ENCODE results near the gene PRKG1.

PRKG1 gene

GRCh38 chr10:52121688-52122087, 1047.4 kb downstream of the PRKG1 start:
- no peak overlapping the region for H3K4me3 ChIP-seq (ENCODE audit: low read length)
- no peak overlapping the region for H3K9ac ChIP-seq (ENCODE audit: low read depth, low read length)
- H3K9me3 ChIP-seq (replicated peaks; ENCODE audit: low read length): no peaks in the 10 kb centered on the region
- H3K4me1 ChIP-seq (ENCODE audit: control insufficient read depth, insufficient read depth, low read length): no peaks in the 10 kb centered on the region
- H3K4me2 ChIP-seq (ENCODE audit: low read length): no peak overlapping the region
- no peaks in the 10 kb centered on the region for H3K36me3 ChIP-seq (ENCODE audit: insufficient read depth, low read length)
- no peaks in the 10 kb centered on the region for H3K27me3 ChIP-seq (ENCODE audit: control insufficient read depth, insufficient read depth, low read length)

GRCh38 chr10:52128056-52128683, 1053.9 kb downstream of the PRKG1 start:
- no peaks in the 10 kb centered on the region for H3K9me3 ChIP-seq (replicated peaks; ENCODE audit: low read length)
- H3K27me3 ChIP-seq (ENCODE audit: control insufficient read depth, insufficient read depth, low read length): no peaks in the 10 kb centered on the region
- H3K4me3 ChIP-seq (ENCODE audit: low read length): no peak overlapping the region
- H3K4me2 ChIP-seq (ENCODE audit: low read length): no peak overlapping the region
- H3K36me3 ChIP-seq (ENCODE audit: insufficient read depth, low read length): no peaks in the 10 kb centered on the region
- H3K9ac ChIP-seq (ENCODE audit: low read depth, low read length): no peak overlapping the region
- no peaks in the 10 kb centered on the region for H3K4me1 ChIP-seq (ENCODE audit: control insufficient read depth, insufficient read depth, low read length)

GRCh38 chr10:52129410-52130178, 1055.3 kb downstream of the PRKG1 start:
- H3K9ac ChIP-seq (ENCODE audit: low read depth, low read length): no peak overlapping the region
- no peak overlapping the region for H3K4me3 ChIP-seq (ENCODE audit: low read length)
- no peaks in the 10 kb centered on the region for H3K9me3 ChIP-seq (replicated peaks; ENCODE audit: low read length)
- no peaks in the 10 kb centered on the region for H3K36me3 ChIP-seq (ENCODE audit: insufficient read depth, low read length)
- no peaks in the 10 kb centered on the region for H3K27me3 ChIP-seq (ENCODE audit: control insufficient read depth, insufficient read depth, low read length)
- no peak overlapping the region for H3K4me2 ChIP-seq (ENCODE audit: low read length)
- no peaks in the 10 kb centered on the region for H3K4me1 ChIP-seq (ENCODE audit: control insufficient read depth, insufficient read depth, low read length)

GRCh38 chr10:52135101-52135500, 1060.8 kb downstream of the PRKG1 start:
- no peak overlapping the region for H3K4me3 ChIP-seq (ENCODE audit: low read length)
- no peaks in the 10 kb centered on the region for H3K9me3 ChIP-seq (replicated peaks; ENCODE audit: low read length)
- no peaks in the 10 kb centered on the region for H3K36me3 ChIP-seq (ENCODE audit: insufficient read depth, low read length)
- H3K9ac ChIP-seq (ENCODE audit: low read depth, low read length): no peak overlapping the region
- no peaks in the 10 kb centered on the region for H3K4me1 ChIP-seq (ENCODE audit: control insufficient read depth, insufficient read depth, low read length)
- no peaks in the 10 kb centered on the region for H3K27me3 ChIP-seq (ENCODE audit: control insufficient read depth, insufficient read depth, low read length)
- no peak overlapping the region for H3K4me2 ChIP-seq (ENCODE audit: low read length)

- H3K27me3 ChIP-seq (ENCODE audit: control insufficient read depth, insufficient read depth, low read length): peaks cover 3% of the 10 kb centered on the region
- H3K4me1 ChIP-seq (ENCODE audit: control insufficient read depth, insufficient read depth, low read length): no peaks in the 10 kb centered on the region
- no peaks in the 10 kb centered on the region for H3K9me3 ChIP-seq (replicated peaks; ENCODE audit: low read length)
- no peaks in the 10 kb centered on the region for H3K36me3 ChIP-seq (ENCODE audit: insufficient read depth, low read length)
- H3K9ac ChIP-seq (ENCODE audit: low read depth, low read length): no peak overlapping the region
- no peak overlapping the region for H3K4me2 ChIP-seq (ENCODE audit: low read length)
- H3K4me3 ChIP-seq (ENCODE audit: low read length): no peak overlapping the region
Observed at GRCh38 chr10:52136921-52137320, 1062.6 kb downstream of the PRKG1 start.

GRCh38 chr10:52143338-52143737, 1069.1 kb downstream of the PRKG1 start:
- Histone ChIP-seq H3K27me3 (ENCODE audit: control insufficient read depth, insufficient read depth, low read length) (peaks cover 3% of the 10 kb centered on the region), H3K36me3 (ENCODE audit: insufficient read depth, low read length) (no peaks in the 10 kb centered on the region), H3K9me3 (replicated peaks; ENCODE audit: low read length) (no peaks in the 10 kb centered on the region), H3K4me1 (ENCODE audit: control insufficient read depth, insufficient read depth, low read length) (no peaks in the 10 kb centered on the region), H3K9ac (ENCODE audit: low read depth, low read length) (no peak overlapping the region), H3K4me3 (ENCODE audit: low read length) (no peak overlapping the region), H3K4me2 (ENCODE audit: low read length) (no peak overlapping the region)

GRCh38 chr10:52145636-52146035, 1071.3 kb downstream of the PRKG1 start:
- Histone ChIP-seq H3K4me1 (ENCODE audit: control insufficient read depth, insufficient read depth, low read length) (no peaks in the 10 kb centered on the region), H3K4me3 (ENCODE audit: low read length) (no peak overlapping the region), H3K9me3 (replicated peaks; ENCODE audit: low read length) (no peaks in the 10 kb centered on the region), H3K27me3 (ENCODE audit: control insufficient read depth, insufficient read depth, low read length) (peaks cover 3% of the 10 kb centered on the region), H3K4me2 (ENCODE audit: low read length) (no peak overlapping the region), H3K36me3 (ENCODE audit: insufficient read depth, low read length) (no peaks in the 10 kb centered on the region), H3K9ac (ENCODE audit: low read depth, low read length) (no peak overlapping the region)

GRCh38 chr10:52146766-52147165, 1072.5 kb downstream of the PRKG1 start:
- Histone ChIP-seq H3K4me3 (ENCODE audit: low read length) (no peak overlapping the region), H3K27me3 (ENCODE audit: control insufficient read depth, insufficient read depth, low read length) (no peaks in the 10 kb centered on the region), H3K9me3 (replicated peaks; ENCODE audit: low read length) (no peaks in the 10 kb centered on the region), H3K4me1 (ENCODE audit: control insufficient read depth, insufficient read depth, low read length) (no peaks in the 10 kb centered on the region), H3K36me3 (ENCODE audit: insufficient read depth, low read length) (no peaks in the 10 kb centered on the region), H3K4me2 (ENCODE audit: low read length) (no peak overlapping the region), H3K9ac (ENCODE audit: low read depth, low read length) (no peak overlapping the region)

- Histone ChIP-seq H3K4me2 (ENCODE audit: low read length) (no peak overlapping the region), H3K9ac (ENCODE audit: low read depth, low read length) (no peak overlapping the region), H3K4me3 (ENCODE audit: low read length) (no peak overlapping the region), H3K36me3 (ENCODE audit: insufficient read depth, low read length) (no peaks in the 10 kb centered on the region), H3K27me3 (ENCODE audit: control insufficient read depth, insufficient read depth, low read length) (peaks cover 3% of the 10 kb centered on the region), H3K9me3 (replicated peaks; ENCODE audit: low read length) (no peaks in the 10 kb centered on the region), H3K4me1 (ENCODE audit: control insufficient read depth, insufficient read depth, low read length) (no peaks in the 10 kb centered on the region)
Observed at GRCh38 chr10:52170776-52171175, 1096.5 kb downstream of the PRKG1 start.

GRCh38 chr10:52172581-52172980, 1098.3 kb downstream of the PRKG1 start:
- H3K27me3 ChIP-seq (ENCODE audit: control insufficient read depth, insufficient read depth, low read length): peaks cover 6% of the 10 kb centered on the region
- H3K9me3 ChIP-seq (replicated peaks; ENCODE audit: low read length): no peaks in the 10 kb centered on the region
- H3K4me1 ChIP-seq (ENCODE audit: control insufficient read depth, insufficient read depth, low read length): no peaks in the 10 kb centered on the region
- no peaks in the 10 kb centered on the region for H3K36me3 ChIP-seq (ENCODE audit: insufficient read depth, low read length)
- H3K4me2 ChIP-seq (ENCODE audit: low read length): no peak overlapping the region
- H3K9ac ChIP-seq (ENCODE audit: low read depth, low read length): no peak overlapping the region
- H3K4me3 ChIP-seq (ENCODE audit: low read length): no peak overlapping the region

GRCh38 chr10:52185256-52185655, 1111.0 kb downstream of the PRKG1 start:
- Histone ChIP-seq H3K4me1 (ENCODE audit: control insufficient read depth, insufficient read depth, low read length) (peaks cover 5% of the 10 kb centered on the region), H3K27me3 (ENCODE audit: control insufficient read depth, insufficient read depth, low read length) (no peaks in the 10 kb centered on the region), H3K9ac (ENCODE audit: low read depth, low read length) (no peak overlapping the region), H3K9me3 (replicated peaks; ENCODE audit: low read length) (no peaks in the 10 kb centered on the region), H3K36me3 (ENCODE audit: insufficient read depth, low read length) (no peaks in the 10 kb centered on the region), H3K4me2 (ENCODE audit: low read length) (no peak overlapping the region), H3K4me3 (ENCODE audit: low read length) (no peak overlapping the region)

Measured in skeletal muscle satellite cell (primary cell).